Kidney tubule cell (primary cell): ENCODE results near the gene ST6GALNAC1.
"Not testable (repeated sequence)": the region's sequence is repeated elsewhere in the genome, so short reads cannot be mapped to it uniquely, and the experiment has no call there.

ENCODE experiments used
- DNase-seq: peaks from one replicate; pipeline ENCODE4 v3.0.0-alpha.2; 2018; ENCODE audit warnings: low spot score

ST6GALNAC1 gene

DNA sequence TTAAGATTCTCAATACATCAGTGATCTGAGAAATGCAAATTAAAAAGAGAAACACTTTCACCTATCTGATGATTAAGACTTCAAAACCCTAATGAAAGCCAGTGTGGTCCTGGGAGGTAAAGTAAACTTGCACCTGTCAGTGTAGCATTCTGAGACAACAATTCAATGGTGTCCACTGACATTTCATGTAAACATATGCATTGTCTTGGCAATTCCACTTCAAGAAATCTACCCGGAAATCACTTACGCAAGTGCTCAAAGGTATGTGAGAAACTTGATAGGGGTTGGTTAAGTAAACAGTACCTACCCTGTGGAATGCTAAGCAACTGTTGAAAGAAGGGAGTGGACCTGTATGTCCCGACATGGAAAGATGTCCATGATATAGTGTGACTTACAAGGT, 2.1 kb downstream of the ST6GALNAC1 start:
- DNase-seq, result peak; percentile 61

DNA sequence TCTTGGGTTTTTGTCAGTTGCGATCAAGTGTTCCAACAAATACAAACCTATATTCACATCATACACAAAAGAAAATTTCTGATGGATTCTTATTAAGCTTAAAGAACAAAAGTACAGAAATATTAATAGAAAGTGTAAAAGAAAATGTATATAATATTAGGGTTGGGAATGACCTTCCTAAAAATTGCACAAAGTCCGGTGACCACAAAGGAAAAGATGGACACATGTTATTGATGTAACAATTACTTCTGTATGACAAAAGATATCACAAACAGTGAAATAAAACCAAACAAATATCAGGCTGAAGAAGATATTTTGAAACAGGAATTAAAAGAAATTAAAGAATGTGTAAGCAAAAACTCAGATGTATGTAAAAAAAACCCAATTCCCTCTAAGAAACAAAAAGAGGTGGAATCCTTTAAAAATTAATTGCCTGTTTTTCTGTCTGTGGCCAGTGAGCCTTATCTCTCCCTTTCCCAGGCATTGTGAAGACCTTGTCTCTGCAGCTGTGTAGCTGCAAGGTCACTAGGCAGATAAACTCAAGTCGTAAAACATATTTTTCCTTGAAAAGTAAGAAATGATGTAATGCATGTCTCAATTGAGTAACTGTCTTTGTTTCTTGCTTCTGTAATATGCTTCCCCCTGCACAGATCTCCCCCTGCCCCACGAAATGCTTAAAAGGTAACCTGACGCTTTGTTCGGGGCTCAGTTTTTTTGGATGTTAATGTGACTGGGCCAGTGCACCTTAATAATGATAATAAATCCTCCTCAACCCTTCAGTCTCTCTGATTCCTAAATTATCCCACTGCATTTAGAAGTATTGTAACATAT, 2.8 kb downstream of the ST6GALNAC1 start:
- DNase-seq, result no peak

DNA sequence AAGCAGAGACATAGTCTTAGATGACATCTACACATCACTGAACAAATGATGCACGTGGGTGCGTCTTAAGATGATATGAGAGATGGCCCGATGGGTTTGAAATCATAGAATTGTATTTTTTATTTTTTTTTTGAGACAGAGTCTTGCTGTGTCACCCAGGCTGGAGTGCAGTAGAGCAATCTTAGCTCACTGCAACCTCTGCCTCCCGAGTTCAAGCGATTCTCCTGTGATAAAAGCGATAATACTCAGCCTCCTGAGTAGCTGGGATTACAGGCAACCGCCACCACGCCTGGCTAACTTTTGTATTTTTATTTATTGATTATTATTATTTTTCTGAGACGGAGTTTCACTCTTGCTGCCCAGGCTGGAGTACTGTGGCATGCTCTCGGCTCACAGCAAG, 5.3 kb downstream of the ST6GALNAC1 start:
- no peak for DNase-seq

DNA sequence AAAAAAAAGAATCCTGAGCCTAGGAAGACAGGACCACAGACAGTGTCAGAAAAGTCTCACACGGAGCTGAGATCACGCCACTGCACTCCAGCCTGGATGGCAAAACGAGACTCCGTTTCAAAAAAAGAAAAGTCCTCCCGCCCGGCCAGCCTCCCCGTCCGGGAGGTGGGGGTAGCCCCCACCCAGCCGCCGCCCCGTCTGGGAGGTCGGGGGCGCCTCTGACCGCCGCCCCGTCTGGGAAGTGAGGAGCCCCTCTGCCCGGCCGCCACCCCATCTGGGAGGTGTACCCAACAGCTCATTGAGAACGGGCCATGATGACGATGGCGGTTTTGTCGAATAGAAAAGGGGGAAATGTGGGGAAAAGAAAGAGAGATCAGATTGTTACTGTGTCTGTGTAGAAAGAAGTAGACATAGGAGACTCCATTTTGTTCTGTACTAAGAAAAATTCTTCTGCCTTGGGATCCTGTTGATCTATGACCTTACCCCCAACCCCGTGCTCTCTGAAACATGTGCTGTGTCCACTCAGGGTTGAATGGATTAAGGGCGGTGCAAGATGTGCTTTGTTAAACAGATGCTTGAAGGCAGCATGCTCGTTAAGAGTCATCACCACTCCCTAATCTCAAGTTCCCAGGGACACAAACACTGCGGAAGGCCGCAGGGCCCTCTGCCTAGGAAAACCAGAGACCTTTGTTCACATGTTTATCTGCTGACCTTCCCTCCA, 6.9 kb downstream of the ST6GALNAC1 start:
- not testable (repeated sequence) for DNase-seq

DNA sequence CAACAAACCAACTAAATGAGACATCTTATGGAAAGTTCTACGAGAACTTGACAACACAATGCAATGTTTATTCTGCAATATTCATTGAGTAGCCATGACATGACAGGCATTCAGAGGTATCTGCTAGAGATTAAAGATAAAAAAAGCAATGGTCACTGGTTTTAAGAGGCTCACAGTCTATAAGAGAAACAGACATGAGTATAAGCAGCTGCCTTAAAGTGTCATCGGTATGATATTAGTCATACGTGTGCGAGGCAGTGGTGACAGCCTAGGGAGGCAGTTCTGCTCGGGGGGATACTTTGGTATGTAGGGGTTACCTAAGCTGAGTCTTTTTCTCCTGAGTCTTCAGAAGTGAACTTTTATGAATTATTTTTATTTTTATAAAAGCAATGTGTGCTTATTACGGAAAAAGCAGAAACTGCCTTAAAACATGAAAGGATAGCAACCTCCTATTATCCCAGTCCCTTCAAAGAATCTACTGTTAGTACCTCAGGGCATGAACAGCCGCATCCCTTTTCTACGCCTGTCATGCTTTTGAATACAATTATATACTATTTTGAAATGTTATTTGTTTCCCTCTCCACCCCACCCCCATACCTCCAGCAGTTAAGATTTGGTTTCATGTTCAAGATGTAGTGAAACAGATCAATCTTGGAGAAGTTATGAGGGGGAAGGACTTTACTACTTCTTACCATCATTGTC, 7.7 kb downstream of the ST6GALNAC1 start:
- DNase-seq, result no peak

DNA sequence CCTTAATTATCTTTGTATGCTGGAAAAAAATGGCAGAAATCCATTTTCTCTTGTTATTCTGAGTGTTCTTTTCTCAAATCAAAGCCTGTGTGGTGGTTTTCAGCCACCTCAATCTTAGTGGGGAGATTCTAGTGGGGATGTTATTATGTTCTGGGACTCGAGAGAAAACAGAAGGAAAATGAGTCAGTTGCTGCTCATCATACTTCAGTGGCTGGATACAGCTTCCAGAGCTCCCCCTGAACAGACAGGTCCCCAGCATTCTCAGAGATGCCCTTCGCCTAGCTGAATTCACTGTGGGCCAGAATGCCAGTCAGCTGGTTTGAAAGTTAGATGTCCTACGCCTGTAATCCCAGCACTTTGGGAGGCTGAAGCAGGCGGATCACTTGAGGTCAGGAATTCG, 8.5 kb downstream of the ST6GALNAC1 start:
- DNase-seq, result no peak

DNA sequence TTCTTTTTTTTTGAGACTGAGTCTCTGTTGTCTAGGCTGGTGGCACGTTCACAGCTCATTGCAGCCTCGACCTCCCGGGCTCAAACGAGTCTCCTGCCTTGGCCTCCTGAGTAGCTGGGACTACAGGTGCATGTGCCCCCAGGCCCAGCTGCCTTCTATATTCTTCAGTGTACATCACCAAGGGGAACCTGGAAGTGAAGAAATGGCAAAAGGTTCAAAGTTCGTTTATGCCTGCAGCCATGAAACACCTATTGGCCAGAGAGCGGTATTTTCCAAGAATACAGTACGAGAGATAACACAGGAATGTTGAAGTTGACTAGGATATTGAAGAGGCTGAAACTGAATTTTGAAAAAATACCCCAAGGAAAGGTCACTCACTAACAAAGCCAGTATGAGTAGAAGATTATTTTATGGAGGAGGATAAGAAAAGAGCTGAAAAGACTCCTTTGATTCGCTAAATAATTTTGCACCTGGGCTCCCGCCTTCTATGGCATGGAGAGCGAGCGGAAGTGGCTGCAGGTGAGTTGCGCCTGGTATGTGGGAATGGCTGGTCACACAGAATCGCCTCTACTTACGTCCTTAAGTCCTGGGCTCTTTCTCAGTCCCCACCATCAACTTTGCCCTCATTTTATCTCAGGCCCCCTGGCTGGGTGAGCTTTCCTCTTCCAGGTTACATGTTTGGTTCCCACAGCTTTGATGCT, 9.8 kb downstream of the ST6GALNAC1 start:
- no peak for DNase-seq

DNA sequence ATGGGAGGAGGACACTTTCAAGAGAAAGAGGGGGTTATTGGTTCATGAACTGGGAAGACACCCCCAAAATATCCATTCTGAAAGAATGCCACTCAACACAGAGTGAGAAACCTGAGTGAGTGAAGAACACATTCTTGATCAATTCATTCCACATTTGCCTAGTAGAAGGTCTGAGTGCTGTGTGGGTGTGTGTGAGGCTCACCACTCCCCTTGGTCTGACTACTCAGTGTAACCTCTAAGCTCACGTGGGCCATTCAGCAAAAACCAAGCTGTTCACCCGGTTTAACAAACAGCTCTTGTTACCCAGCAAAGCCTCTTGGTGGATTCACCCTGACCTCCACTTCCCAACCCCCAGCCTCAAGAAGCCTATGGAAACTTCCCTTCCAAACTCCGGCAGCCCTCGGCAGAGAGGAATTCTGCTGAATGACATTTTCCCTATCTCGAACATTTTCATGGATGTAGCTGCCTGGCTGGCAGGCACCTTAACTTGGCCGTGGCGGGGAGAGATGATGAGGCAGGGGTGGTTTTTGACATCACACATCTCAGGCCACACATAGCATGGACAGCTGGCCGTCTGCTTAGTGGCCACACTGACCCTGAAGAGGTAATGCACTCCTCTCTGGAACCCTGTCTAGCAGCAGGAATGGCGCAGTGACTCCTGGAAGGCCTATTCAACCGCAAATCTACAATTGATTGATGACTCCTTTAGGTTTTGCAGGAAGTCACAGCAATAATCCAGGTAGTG, 11.6 kb downstream of the ST6GALNAC1 start:
- DNase-seq, result no peak

DNA sequence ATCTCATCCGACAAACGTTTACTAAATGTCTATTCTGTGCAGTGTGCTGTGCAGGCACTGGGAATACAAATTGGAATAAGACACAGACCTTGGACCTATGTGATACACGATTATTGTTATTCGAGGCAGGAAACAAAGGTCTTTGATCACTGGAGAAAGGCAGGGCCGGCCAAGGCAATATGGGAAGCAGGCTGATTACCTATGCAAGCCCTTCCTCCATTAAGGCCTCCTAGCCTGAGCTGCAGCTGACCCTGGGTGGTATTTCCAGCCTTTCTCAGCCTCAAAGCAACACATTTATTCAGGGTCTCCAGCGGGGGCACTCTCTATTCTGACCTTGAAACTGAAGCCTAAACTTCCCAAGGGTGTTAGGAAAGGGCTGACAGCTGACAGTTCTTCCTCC, 13.4 kb downstream of the ST6GALNAC1 start:
- DNase-seq, result no peak

DNA sequence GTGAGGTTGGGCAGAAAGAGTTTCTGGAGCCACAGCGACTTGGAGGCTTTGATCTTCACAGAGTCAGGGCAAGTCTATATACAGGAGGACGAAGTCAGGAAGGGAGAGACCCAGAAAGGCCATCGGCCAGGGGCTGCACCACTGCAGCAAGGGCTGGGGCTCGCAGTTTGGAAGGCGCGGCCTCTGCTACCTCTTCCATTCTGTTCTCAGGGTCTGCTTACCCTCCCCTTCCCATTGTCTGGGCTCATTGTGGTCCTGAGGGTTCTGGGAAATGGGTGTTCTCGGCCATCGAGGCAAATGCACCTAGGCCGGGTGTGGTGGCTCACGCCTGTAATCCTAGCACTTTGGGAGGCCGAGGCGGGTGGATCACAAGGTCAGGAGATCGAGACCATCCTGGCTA, 16.0 kb downstream of the ST6GALNAC1 start:
- no peak for DNase-seq

DNA sequence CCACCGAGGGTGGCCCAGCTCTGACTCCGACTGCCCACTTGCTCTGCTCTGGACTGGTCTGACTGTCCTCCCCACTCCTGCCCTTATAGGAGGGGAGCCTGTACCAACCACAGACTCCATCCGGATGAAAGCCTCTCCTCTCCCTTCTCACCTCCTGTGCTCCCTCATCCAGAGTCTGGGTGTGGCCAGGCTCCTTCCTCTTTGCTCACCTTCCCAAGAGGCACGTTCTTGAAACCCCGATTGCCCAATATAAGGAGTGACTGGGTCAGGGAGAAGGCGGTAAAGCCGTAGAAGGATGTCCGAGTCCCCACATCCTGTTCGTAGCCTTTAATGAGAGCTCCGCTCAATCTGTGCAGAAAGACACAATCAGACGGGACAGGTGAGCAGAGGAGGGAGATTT, 17.1 kb downstream of the ST6GALNAC1 start:
- DNase-seq, result no peak

DNA sequence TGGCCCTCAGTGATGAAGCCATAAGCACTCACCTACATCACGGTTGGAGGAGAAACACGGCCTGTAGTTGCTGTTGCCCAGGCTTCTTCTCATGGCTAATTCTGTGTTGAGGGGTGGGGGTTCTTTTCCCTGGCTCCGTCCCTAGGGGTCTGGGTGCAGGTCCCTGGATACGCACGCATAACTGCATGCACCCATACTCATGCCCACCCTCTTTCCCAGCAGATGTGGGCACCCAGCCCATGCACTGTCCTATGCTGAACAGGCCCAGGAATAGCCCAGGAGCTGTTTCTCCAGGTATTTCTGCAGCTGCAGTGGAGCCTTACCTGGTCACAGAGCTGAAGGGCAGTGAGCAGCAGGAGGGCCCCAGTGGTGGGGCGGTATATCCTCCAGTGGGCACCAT, 18.1 kb downstream of the ST6GALNAC1 start:
- DNase-seq, result no peak

DNA sequence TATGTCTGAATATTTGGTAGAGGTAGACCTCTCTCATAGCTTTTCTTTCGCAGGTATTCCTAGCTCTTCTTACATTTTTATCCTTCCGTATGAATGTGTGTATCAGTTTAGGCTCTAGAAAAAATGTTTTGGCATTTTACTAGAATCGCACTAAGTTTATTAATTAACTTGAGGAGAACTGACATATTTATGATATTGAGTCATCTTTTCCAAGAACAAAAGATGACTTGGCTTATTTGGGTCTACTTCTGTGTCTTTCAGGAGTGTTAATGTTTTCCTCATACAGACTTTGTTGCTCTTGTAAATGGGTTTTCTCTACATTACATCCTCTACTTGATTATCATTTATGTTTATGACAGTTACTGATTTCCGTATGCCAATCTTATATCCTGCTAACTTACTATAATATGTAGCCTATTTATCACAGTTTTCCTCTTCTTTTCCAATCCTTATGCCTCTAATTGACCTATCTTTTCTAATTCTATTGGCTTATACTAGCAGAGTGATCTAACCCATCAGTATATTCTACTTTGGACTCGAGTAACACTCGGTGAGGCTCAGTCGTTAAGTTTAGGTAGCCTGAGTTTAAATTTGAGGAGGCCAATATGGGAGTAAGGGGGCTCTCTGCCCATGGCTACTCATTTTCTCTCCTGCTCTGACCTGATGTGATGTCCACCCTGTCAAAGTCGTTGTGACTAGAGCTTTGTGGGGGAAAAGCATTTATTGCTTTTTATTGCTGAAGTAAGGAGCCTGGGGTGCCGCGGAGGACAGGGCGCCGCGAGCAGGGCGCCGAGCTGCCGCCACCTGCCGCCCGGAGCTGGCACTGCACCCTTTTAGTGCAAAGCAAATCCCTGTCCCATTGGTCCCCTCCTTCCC, 20.0 kb downstream of the ST6GALNAC1 start:
- DNase-seq, result peak; percentile 78

DNA sequence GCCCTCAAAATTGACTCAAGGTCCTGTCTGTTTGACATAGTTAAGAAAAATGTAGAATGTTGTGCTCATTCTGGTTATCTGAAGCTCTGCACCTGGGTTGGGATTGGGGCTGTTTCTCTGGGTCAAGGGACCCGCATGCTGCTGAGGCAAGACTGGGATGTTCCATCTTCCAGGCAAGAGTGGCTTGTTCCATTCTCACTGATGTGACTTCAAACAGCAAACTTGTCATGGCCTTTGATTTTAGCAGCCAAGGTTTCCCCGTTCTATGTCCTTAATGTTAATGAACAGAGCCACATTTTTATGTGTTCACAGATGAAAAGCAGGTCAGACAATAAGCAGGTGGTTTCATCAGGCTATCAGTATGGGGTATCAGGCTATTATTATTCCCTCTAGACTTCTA, 25.7 kb downstream of the ST6GALNAC1 start:
- no peak for DNase-seq

DNA sequence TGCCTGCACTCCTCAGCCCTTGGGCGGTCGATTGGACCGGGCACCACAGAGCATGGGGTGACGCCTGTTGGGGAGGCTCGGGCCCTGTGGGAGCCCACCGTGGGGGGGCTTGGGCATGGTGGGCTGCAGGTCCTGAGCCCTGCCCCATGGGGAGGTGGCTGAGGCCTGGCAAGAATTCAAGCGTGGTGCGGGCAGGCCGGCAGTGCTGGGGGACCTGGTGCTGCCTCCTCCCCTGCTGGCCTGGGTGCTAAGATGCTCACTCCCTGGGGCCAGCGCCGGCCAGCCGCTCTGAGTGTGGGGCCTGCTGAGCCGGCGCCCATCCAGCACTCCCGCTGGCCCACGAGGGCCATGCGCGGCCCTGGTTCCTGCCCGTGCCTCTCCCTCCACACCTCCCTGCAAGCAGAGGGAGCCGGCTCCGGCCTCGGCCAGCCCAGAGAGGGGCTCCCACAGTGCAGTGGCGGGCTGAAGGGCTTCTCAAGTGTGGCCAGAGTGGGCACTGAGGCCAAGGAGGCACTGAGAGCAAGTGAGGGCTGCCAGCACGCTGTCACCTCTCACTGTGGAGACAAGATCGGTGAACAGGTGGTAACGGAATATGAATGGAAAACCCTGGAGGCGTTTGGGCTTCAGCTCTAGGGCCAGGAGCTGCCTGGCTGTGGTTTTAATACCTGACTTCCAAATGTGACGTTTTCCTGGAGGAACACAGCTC, 28.5 kb downstream of the ST6GALNAC1 start:
- DNase-seq, result no peak

DNA sequence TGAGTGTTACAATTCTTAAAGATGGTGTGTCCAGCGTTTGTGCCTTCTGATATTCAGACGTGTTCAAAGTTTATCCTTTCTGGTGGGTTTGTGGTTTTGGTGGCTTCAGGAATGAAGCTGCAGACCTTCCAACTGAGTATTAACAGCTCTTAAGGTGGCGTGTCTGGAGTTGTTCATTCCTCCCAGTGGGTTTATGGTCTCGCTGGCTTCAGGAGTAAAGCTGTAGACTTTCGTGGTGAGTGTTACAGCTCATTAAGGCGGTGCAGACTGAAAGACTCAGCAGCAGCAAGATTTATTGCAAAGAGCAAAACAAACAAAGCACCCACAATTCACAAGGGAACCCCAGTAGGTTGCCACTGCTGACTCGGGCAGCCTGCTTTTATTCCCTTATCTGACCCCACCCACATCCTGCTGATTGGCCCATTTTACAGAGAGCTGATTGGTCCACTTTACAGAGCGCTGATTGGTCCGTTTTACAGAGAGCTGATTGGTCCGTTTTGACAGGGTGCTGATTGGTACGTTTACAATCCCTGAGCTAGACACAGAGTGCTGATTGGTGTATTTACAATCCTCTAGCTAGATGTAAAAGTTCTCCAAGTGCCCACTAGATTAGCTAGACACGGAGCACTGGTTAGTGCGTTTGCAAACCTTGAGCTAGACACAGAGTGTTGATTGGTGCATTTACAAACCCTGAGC, 29.3 kb downstream of the ST6GALNAC1 start:
- DNase-seq, result not testable (repeated sequence)

DNA sequence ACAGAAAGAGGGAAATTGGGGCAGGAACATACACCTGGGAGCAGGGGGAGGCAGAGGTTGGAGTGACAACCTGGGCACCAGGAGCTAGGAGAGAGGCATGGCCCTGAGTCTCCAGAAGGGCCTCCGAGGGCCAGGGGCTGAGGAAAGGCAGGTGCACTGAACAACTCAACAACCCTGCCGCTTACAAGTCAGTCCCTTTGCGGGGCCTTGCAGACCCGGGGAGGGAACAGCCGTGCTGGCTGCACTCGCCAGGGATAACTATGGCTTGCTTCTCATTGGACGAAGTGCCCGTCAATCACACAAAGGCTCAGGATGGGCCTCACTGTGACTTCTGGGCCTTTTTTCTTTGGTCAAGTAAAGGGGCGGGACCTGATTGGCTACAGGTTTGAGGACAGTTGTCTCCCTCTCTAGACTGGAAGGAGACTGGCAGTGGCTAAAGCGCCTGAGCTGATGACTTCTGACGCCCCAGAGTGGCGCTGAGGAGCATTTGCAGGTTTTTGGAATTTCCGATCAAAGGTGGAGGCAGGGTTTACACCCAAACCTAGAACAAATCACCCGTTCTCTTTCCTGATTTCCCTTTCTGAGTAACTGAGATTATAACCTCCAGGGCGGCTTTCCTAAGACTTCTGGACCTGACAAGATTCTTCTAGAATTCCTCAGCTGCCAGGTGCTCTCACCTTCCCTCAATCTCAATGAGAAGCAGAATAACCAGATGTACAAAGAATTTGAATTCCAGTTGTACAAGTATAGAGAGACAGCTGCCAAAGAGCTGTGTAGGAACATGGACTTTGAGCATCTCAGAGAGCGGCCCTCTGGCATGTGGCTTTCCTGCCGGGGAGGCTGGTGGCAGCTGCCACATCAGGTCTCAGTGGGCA, 30.3 kb downstream of the ST6GALNAC1 start:
- peak; percentile 27 for DNase-seq

DNA sequence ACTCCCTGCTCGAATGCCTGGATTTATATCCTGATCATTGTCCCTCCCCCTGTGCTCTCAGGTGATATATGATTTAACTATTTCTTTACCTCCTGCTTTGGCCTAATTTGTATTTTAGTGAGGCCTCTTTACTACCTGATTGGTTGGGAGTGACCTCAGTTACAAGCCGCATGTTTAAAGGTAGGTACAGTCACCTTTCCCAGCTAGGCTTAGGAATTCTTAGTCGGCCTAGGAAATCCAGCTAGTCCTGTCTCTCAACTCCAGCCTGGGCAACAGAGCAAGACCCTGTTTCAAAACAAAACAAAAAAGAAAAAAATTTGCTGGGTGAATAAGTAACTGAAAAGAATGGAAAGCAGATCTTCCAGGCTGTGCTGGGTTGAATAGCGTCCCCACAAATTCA, 31.1 kb downstream of the ST6GALNAC1 start:
- DNase-seq, result peak; percentile 30
